CMK (cell line): ENCODE results near the gene FNBP1L.

Source experiments
- DNase-seq: peaks from one replicate; pipeline ENCODE4 v3.0.0-alpha.2; 2010; ENCODE audit warnings: low read depth

The FNBP1L gene

GRCh38 chr1:93447481-93448291 lies at the start of gene FNBP1L:
FNBP1L (plus strand) TSS chr1:93448118; CDS start chr1:93448282, 164 bp downstream.
- DNase-seq, result peak; percentile 49

GRCh38 chr1:93399781-93400180 lies 48.1 kb upstream of the FNBP1L start:
- DNase-seq, result no peak

GRCh38 chr1:93408203-93408602 lies 39.7 kb upstream of the FNBP1L start:
- DNase-seq, result no peak

GRCh38 chr1:93411000-93411399 lies 36.9 kb upstream of the FNBP1L start:
- no peak for DNase-seq

- no peak for DNase-seq
These were observed 33.2 kb upstream of the FNBP1L start for GRCh38 chr1:93414749-93415148.

- no peak for DNase-seq
These were observed 32.6 kb upstream of the FNBP1L start for GRCh38 chr1:93415296-93415695.

GRCh38 chr1:93416183-93416582 lies 31.7 kb upstream of the FNBP1L start:
- DNase-seq, result no peak

- no peak for DNase-seq
These were observed 28.6 kb upstream of the FNBP1L start for GRCh38 chr1:93419344-93419743.

GRCh38 chr1:93420400-93420799 lies 27.5 kb upstream of the FNBP1L start:
- no peak for DNase-seq

- no peak for DNase-seq
These were observed 21.7 kb upstream of the FNBP1L start for GRCh38 chr1:93426181-93426580.

GRCh38 chr1:93427656-93428055 lies 20.3 kb upstream of the FNBP1L start:
- no peak for DNase-seq

- DNase-seq, result no peak
These were observed 14.4 kb upstream of the FNBP1L start for GRCh38 chr1:93433407-93433961.

- no peak for DNase-seq
These were observed 13.8 kb upstream of the FNBP1L start for GRCh38 chr1:93434088-93434487.

- DNase-seq, result no peak
These were observed 12.9 kb upstream of the FNBP1L start for GRCh38 chr1:93434987-93435386.

- DNase-seq, result no peak
These were observed 12.5 kb upstream of the FNBP1L start for GRCh38 chr1:93435443-93435842.

GRCh38 chr1:93436496-93436895 lies 11.4 kb upstream of the FNBP1L start:
- DNase-seq, result no peak

- no peak for DNase-seq
These were observed 9.8 kb upstream of the FNBP1L start for GRCh38 chr1:93437976-93438605.

- no peak for DNase-seq
These were observed 9.2 kb upstream of the FNBP1L start for GRCh38 chr1:93438716-93439115.

- no peak for DNase-seq
These were observed 7.6 kb upstream of the FNBP1L start for GRCh38 chr1:93440272-93440671.

GRCh38 chr1:93440706-93441105 lies 7.2 kb upstream of the FNBP1L start:
- DNase-seq, result no peak

- no peak for DNase-seq
These were observed 6.3 kb upstream of the FNBP1L start for GRCh38 chr1:93441589-93441988.

- DNase-seq, result no peak
These were observed 5.8 kb upstream of the FNBP1L start for GRCh38 chr1:93442008-93442666.

- no peak for DNase-seq
These were observed 5.2 kb upstream of the FNBP1L start for GRCh38 chr1:93442741-93443140.
